HEK293 (cell line): ENCODE results near the gene HSDL1.

Experiments
- GLIS2 ChIP-seq: fragments of 450-650 bp; formaldehyde crosslinking; IDR thresholded peaks from 2 replicates; pipeline ENCODE4 v1.5.1; 2016; ENCODE audit warnings: missing biosample characterization, missing genetic modification characterization
- KLF10 ChIP-seq: fragments of 450-650 bp; IDR thresholded peaks from 2 replicates; pipeline ENCODE4 v1.5.1; 2018; ENCODE audit warnings: missing biosample characterization, mild to moderate bottlenecking, missing genetic modification characterization
- KLF16 ChIP-seq: fragments of 450-650 bp; formaldehyde crosslinking; IDR thresholded peaks from 2 replicates; pipeline ENCODE4 v1.5.1; 2017; ENCODE audit warnings: missing biosample characterization, missing genetic modification characterization
- KLF9 ChIP-seq: fragments of 450-650 bp; formaldehyde crosslinking; IDR thresholded peaks from 2 replicates; pipeline ENCODE4 v1.5.1; 2016; ENCODE audit warnings: missing biosample characterization, missing genetic modification characterization, low read depth
- MEIS1 ChIP-seq: sonication (generic); formaldehyde crosslinking; IDR thresholded peaks from 2 replicates; pipeline ENCODE4 v1.8.1; 2022; ENCODE audit warnings: missing genetic modification reagents, mild to moderate bottlenecking, borderline replicate concordance
- OSR2 ChIP-seq: fragments of 450-650 bp; formaldehyde crosslinking; IDR thresholded peaks from 2 replicates; pipeline ENCODE4 v1.5.1; 2016; ENCODE audit warnings: missing biosample characterization, missing genetic modification characterization
- TRIM28 ChIP-seq: IDR thresholded peaks from 2 replicates; pipeline ENCODE4 v1.6.1; 2011; ENCODE audit warnings: low read length, control low read depth, borderline replicate concordance
- ZBTB20 ChIP-seq: fragments of 450-650 bp; formaldehyde crosslinking; IDR thresholded peaks from 2 replicates; pipeline ENCODE4 v1.5.1; 2016; ENCODE audit warnings: missing biosample characterization, missing genetic modification characterization
- ZBTB7A ChIP-seq: fragments of 450-650 bp; formaldehyde crosslinking; IDR thresholded peaks from 2 replicates; pipeline ENCODE4 v1.5.1; 2016; ENCODE audit warnings: low read depth, missing biosample characterization, missing genetic modification characterization
- ZNF140 ChIP-seq: fragments of 450-650 bp; formaldehyde crosslinking; IDR thresholded peaks from 2 replicates; pipeline ENCODE4 v1.5.1; 2016; ENCODE audit warnings: missing biosample characterization, missing genetic modification characterization
- ZNF184 ChIP-seq: fragments of 450-650 bp; IDR thresholded peaks from 2 replicates; pipeline ENCODE4 v1.5.1; 2018; ENCODE audit warnings: missing biosample characterization, mild to moderate bottlenecking, missing genetic modification characterization
- ZNF335 ChIP-seq: fragments of 450-650 bp; formaldehyde crosslinking; conservative IDR thresholded peaks from 2 replicates; pipeline ENCODE4 v1.5.1; 2016; ENCODE audit warnings: missing biosample characterization, missing genetic modification characterization
- ZNF391 ChIP-seq: fragments of 450-650 bp; formaldehyde crosslinking; IDR thresholded peaks from 2 replicates; pipeline ENCODE4 v1.5.1; 2016; ENCODE audit warnings: low read depth, missing biosample characterization, missing genetic modification characterization, borderline replicate concordance
- ZNF394 ChIP-seq: fragments of 450-650 bp; formaldehyde crosslinking; IDR thresholded peaks from 2 replicates; pipeline ENCODE4 v1.5.1; 2016; ENCODE audit warnings: missing biosample characterization, missing genetic modification characterization, mild to moderate bottlenecking, moderate library complexity, borderline replicate concordance
- ZNF416 ChIP-seq: fragments of 450-650 bp; formaldehyde crosslinking; IDR thresholded peaks from 2 replicates; pipeline ENCODE4 v1.5.1; 2016; ENCODE audit warnings: missing biosample characterization, missing genetic modification characterization
- ZNF521 ChIP-seq: fragments of 450-650 bp; formaldehyde crosslinking; IDR thresholded peaks from 2 replicates; pipeline ENCODE4 v1.5.1; 2017; ENCODE audit warnings: missing biosample characterization, mild to moderate bottlenecking, missing genetic modification characterization
- ZNF529 ChIP-seq: fragments of 450-650 bp; formaldehyde crosslinking; IDR thresholded peaks from 2 replicates; pipeline ENCODE4 v1.5.1; 2017; ENCODE audit warnings: missing genetic modification characterization, missing biosample characterization; ENCODE audit not compliant: insufficient replicate concordance
- ZNF530 ChIP-seq: fragments of 450-650 bp; formaldehyde crosslinking; IDR thresholded peaks from 2 replicates; pipeline ENCODE4 v1.5.1; 2016; ENCODE audit warnings: low read depth, missing biosample characterization, missing genetic modification characterization
- ZNF660 ChIP-seq: fragments of 450-650 bp; IDR thresholded peaks from 2 replicates; pipeline ENCODE4 v1.5.1; 2018; ENCODE audit warnings: missing biosample characterization, mild to moderate bottlenecking, missing genetic modification characterization
- ZNF664 ChIP-seq: fragments of 450-650 bp; formaldehyde crosslinking; IDR thresholded peaks from 2 replicates; pipeline ENCODE4 v1.5.1; 2016; ENCODE audit warnings: missing biosample characterization, missing genetic modification characterization
- ZNF791 ChIP-seq: fragments of 450-650 bp; formaldehyde crosslinking; IDR thresholded peaks from 2 replicates; pipeline ENCODE4 v1.5.1; 2016; ENCODE audit warnings: missing biosample characterization, missing genetic modification characterization
- TF ChIP-seq, protein P1 (sequence below): fragments of 450-650 bp; formaldehyde crosslinking; IDR thresholded peaks from 2 replicates; pipeline ENCODE4 v1.5.1; 2017; ENCODE audit warnings: missing biosample characterization, missing genetic modification characterization
- TF ChIP-seq, protein P2 (sequence below): fragments of 450-650 bp; formaldehyde crosslinking; IDR thresholded peaks from 2 replicates; pipeline ENCODE4 v1.5.1; 2017; ENCODE audit warnings: missing biosample characterization, missing genetic modification characterization
- TF ChIP-seq, protein P3 (sequence below): fragments of 450-650 bp; formaldehyde crosslinking; IDR thresholded peaks from 2 replicates; pipeline ENCODE4 v1.5.1; 2016; ENCODE audit warnings: missing biosample characterization, missing genetic modification characterization, low read depth
- TF ChIP-seq, protein P4 (sequence below): fragments of 450-650 bp; formaldehyde crosslinking; IDR thresholded peaks from 2 replicates; pipeline ENCODE4 v1.5.1; 2016; ENCODE audit warnings: missing biosample characterization, missing genetic modification characterization
- TF ChIP-seq, protein P5 (sequence below): fragments of 450-650 bp; formaldehyde crosslinking; IDR thresholded peaks from 2 replicates; pipeline ENCODE4 v1.5.1; 2016; ENCODE audit warnings: missing biosample characterization, missing genetic modification characterization
- TF ChIP-seq, protein P6 (sequence below): fragments of 450-650 bp; formaldehyde crosslinking; IDR thresholded peaks from 2 replicates; pipeline ENCODE4 v1.5.1; 2017; ENCODE audit warnings: missing biosample characterization, missing genetic modification characterization
- TF ChIP-seq, protein P7 (sequence below): fragments of 450-650 bp; formaldehyde crosslinking; IDR thresholded peaks from 2 replicates; pipeline ENCODE4 v1.5.1; 2016; ENCODE audit warnings: missing biosample characterization, missing genetic modification characterization

HSDL1 gene

DNA sequence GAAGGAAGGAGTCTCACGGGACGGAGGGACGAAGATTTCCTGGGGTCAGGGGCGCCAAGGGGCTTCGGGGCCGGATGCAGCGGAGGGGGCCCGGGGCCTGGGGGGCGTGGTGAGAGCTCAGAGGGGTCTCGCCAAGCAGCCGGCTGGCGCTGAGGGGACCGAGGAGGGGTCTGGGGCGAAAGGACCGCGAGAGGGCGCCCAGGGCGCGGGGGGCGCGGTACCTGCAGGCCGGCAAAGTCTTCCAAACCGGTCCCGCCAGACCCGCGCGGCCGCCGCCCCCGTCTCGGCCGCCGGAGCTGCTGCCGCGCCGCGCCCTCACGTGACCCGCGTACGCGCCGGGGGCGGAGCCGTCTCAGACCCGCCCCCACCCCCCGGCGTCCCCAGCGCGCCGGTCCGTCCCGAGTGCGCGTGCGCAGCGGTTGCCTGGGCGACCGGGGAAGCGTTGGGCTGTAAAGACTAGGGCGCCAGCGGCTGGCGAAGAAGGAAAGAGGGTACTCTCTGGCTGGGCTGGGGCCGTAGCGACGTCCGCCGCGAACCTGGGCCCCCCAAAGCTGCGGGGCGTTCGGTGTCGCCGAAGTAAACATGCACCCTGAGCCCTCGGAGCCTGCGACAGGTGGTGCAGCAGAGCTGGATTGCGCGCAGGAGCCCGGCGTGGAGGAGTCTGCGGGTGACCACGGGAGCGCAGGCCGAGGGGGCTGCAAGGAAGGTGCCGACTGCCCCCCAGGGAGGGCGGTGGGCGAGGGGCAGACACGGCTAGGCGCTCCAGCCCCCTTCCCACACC lies at the start of gene HSDL1, which contains the start of gene DNAAF1 (continued):
- TF ChIP-seq, protein P1, sequence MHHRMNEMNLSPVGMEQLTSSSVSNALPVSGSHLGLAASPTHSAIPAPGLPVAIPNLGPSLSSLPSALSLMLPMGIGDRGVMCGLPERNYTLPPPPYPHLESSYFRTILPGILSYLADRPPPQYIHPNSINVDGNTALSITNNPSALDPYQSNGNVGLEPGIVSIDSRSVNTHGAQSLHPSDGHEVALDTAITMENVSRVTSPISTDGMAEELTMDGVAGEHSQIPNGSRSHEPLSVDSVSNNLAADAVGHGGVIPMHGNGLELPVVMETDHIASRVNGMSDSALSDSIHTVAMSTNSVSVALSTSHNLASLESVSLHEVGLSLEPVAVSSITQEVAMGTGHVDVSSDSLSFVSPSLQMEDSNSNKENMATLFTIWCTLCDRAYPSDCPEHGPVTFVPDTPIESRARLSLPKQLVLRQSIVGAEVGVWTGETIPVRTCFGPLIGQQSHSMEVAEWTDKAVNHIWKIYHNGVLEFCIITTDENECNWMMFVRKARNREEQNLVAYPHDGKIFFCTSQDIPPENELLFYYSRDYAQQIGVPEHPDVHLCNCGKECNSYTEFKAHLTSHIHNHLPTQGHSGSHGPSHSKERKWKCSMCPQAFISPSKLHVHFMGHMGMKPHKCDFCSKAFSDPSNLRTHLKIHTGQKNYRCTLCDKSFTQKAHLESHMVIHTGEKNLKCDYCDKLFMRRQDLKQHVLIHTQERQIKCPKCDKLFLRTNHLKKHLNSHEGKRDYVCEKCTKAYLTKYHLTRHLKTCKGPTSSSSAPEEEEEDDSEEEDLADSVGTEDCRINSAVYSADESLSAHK (tag by site-specific recombination) = no peak
- TF ChIP-seq, protein P2, sequence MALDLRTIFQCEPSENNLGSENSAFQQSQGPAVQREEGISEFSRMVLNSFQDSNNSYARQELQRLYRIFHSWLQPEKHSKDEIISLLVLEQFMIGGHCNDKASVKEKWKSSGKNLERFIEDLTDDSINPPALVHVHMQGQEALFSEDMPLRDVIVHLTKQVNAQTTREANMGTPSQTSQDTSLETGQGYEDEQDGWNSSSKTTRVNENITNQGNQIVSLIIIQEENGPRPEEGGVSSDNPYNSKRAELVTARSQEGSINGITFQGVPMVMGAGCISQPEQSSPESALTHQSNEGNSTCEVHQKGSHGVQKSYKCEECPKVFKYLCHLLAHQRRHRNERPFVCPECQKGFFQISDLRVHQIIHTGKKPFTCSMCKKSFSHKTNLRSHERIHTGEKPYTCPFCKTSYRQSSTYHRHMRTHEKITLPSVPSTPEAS (tag by site-specific recombination) = no peak
- peak; percentile 31 for TF ChIP-seq GLIS2 (tag by site-specific recombination)
- no peak for TF ChIP-seq ZBTB7A (tag by site-specific recombination)
- TF ChIP-seq ZNF791 (tag by site-specific recombination) = no peak
- no peak for TF ChIP-seq ZNF391
- no peak for TF ChIP-seq ZNF530 (tag by site-specific recombination)
- TF ChIP-seq KLF10 = peak; percentile 57; the same call in 1 of the 2 replicates
- TF ChIP-seq ZNF521 (tag by site-specific recombination) = no peak
- no peak for TF ChIP-seq OSR2 (tag by site-specific recombination)
- TF ChIP-seq ZNF416 (tag by site-specific recombination) = no peak
- TF ChIP-seq, protein P3, sequence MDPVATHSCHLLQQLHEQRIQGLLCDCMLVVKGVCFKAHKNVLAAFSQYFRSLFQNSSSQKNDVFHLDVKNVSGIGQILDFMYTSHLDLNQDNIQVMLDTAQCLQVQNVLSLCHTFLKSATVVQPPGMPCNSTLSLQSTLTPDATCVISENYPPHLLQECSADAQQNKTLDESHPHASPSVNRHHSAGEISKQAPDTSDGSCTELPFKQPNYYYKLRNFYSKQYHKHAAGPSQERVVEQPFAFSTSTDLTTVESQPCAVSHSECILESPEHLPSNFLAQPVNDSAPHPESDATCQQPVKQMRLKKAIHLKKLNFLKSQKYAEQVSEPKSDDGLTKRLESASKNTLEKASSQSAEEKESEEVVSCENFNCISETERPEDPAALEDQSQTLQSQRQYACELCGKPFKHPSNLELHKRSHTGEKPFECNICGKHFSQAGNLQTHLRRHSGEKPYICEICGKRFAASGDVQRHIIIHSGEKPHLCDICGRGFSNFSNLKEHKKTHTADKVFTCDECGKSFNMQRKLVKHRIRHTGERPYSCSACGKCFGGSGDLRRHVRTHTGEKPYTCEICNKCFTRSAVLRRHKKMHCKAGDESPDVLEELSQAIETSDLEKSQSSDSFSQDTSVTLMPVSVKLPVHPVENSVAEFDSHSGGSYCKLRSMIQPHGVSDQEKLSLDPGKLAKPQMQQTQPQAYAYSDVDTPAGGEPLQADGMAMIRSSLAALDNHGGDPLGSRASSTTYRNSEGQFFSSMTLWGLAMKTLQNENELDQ (tag by site-specific recombination) = no peak
- TF ChIP-seq, protein P4, sequence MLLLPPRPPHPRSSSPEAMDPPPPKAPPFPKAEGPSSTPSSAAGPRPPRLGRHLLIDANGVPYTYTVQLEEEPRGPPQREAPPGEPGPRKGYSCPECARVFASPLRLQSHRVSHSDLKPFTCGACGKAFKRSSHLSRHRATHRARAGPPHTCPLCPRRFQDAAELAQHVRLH = no peak
- TF ChIP-seq ZNF140 (tag by site-specific recombination) = no peak
- no peak for TF ChIP-seq ZNF335
- TF ChIP-seq ZNF529 (tag by site-specific recombination) = no peak
- no peak for TF ChIP-seq TRIM28
- TF ChIP-seq ZBTB20 (tag by site-specific recombination) = peak; percentile 56; the same call in 1 of the 2 replicates
- TF ChIP-seq, protein P5, sequence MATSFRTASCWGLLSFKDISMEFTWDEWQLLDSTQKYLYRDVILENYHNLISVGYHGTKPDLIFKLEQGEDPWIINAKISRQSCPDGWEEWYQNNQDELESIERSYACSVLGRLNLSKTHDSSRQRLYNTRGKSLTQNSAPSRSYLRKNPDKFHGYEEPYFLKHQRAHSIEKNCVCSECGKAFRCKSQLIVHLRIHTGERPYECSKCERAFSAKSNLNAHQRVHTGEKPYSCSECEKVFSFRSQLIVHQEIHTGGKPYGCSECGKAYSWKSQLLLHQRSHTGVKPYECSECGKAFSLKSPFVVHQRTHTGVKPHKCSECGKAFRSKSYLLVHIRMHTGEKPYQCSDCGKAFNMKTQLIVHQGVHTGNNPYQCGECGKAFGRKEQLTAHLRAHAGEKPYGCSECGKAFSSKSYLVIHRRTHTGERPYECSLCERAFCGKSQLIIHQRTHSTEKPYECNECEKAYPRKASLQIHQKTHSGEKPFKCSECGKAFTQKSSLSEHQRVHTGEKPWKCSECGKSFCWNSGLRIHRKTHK (tag by site-specific recombination) = no peak
- 0 out of 2 replicates have a peak, but pooled peaks have one; percentile 12 for TF ChIP-seq ZNF660 (tag by site-specific recombination)
- TF ChIP-seq KLF16 (tag by site-specific recombination) = no peak
- TF ChIP-seq KLF9 = peak; percentile 87
- TF ChIP-seq ZNF394 (tag by site-specific recombination) = no peak
- TF ChIP-seq, protein P6, sequence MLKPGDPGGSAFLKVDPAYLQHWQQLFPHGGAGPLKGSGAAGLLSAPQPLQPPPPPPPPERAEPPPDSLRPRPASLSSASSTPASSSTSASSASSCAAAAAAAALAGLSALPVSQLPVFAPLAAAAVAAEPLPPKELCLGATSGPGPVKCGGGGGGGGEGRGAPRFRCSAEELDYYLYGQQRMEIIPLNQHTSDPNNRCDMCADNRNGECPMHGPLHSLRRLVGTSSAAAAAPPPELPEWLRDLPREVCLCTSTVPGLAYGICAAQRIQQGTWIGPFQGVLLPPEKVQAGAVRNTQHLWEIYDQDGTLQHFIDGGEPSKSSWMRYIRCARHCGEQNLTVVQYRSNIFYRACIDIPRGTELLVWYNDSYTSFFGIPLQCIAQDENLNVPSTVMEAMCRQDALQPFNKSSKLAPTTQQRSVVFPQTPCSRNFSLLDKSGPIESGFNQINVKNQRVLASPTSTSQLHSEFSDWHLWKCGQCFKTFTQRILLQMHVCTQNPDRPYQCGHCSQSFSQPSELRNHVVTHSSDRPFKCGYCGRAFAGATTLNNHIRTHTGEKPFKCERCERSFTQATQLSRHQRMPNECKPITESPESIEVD = no peak
- no peak for TF ChIP-seq ZNF664 (tag by site-specific recombination)
- TF ChIP-seq, protein P7, sequence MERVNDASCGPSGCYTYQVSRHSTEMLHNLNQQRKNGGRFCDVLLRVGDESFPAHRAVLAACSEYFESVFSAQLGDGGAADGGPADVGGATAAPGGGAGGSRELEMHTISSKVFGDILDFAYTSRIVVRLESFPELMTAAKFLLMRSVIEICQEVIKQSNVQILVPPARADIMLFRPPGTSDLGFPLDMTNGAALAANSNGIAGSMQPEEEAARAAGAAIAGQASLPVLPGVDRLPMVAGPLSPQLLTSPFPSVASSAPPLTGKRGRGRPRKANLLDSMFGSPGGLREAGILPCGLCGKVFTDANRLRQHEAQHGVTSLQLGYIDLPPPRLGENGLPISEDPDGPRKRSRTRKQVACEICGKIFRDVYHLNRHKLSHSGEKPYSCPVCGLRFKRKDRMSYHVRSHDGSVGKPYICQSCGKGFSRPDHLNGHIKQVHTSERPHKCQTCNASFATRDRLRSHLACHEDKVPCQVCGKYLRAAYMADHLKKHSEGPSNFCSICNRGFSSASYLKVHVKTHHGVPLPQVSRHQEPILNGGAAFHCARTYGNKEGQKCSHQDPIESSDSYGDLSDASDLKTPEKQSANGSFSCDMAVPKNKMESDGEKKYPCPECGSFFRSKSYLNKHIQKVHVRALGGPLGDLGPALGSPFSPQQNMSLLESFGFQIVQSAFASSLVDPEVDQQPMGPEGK (tag by site-specific recombination) = peak; percentile 36; the same call in 1 of the 2 replicates
- TF ChIP-seq ZNF184 (tag by site-specific recombination) = no peak
- no peak for TF ChIP-seq MEIS1
